H7 (cell line): ENCODE data around the gene RRP1B. TPM values are rescaled to one million over a fixed set of nuclear protein-coding genes. Genes with fewer than 3 reads are reported as not detected.
"Not testable (repeated sequence)": the region's sequence is repeated elsewhere in the genome, so short reads cannot be mapped to it uniquely, and the experiment has no call there.

Experiments used
- DNase-seq: peaks from one replicate; pipeline ENCODE4 v3.0.0; 2012
- H3K27me3 ChIP-seq: 2 replicates; pipeline ENCODE4 v1.6.0; 2011; ENCODE audit warnings: mild to moderate bottlenecking, low read length; ENCODE audit not compliant: control insufficient read depth, insufficient read depth
- H3K36me3 ChIP-seq: replicated peaks from 2 replicates; pipeline ENCODE4 v1.5.1; 2011; ENCODE audit warnings: low read length; ENCODE audit not compliant: control insufficient read depth, insufficient read depth
- H3K4me3 ChIP-seq: 2 replicates; pipeline ENCODE4 v1.5.1; 2011; ENCODE audit warnings: low read depth, mild to moderate bottlenecking, control low read depth, low read length, moderate library complexity; ENCODE audit not compliant: insufficient read depth
- total RNA-seq: library from RNA; depleted of rRNA; stranded (reverse); fragments of >200 nt; shearing (Covaris generic); gene quantifications from 2 replicates; pipeline ENCODE4 v1.2.3, GENCODE V29; 2014

RRP1B gene
- total RNA-seq, 1 experiment from 2014 or later, result 63.9 TPM

DNA sequence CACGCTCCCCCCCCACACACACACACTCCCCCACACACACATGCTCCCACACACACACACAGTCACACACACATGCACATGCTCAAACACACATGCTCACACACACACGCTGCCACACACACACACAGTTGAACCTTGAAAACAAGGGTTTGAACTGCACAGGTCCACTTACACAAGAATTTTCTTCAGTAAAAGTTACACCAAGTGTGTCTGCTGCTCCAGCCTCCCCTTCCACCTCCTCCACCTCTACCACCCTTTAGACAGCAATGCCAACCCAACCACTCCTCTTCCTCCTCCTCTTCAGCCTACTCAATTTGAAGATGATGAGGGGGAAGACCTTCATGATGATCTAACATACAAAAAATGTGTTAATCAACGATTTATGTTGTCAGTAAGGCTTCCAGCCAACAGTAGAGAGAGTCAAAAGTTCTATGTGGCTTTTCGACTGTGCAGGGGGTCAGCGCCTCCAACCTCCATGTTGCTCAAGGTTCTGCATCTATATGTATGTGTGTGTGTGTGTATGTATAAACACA lies 26.9 kb upstream of the RRP1B start:
- DNase-seq, result no peak
- no peaks in the 10 kb centered on the region for H3K36me3 ChIP-seq
- H3K4me3 ChIP-seq, result no peak overlapping the region
- no peaks in the 10 kb centered on the region for H3K27me3 ChIP-seq

DNA sequence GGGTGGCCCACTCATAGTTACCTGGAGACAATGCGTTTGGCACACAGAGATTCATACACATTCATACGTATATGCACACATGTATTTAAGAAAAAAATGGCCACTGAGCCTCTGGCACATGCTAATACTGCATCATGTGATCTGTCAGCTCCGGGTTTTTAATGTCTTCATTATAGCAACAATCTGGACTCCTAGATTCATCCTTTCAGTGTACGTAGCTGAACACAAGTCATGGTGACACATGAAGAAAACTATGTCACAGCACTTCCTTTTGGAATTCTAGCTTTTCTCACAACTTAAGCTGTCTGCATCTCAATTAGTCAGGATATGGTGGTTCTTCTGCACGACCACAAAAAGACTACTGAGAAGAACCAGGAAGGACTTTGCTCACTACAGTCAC lies 24.7 kb upstream of the RRP1B start:
- H3K27me3 ChIP-seq, result no peaks in the 10 kb centered on the region
- no peaks in the 10 kb centered on the region for H3K36me3 ChIP-seq
- H3K4me3 ChIP-seq, result no peak overlapping the region
- DNase-seq, result no peak

DNA sequence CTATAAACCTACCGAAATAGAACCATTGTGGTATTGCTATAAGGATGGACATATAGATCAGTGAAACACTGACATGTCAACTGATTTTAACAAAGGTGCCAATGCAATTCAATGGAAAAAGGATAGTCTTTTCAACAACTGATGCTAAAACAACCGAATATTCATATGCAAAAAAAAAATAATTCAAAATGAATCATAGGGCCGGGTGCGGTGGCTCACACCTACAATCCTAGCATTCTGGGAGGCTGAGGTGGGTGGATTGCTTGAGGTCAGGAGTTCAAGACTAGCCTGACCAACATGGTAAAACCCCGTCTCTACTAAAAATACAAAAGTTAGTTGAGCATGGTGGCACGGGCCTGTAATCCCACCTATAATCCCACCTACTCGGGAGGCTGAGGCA lies 23.9 kb upstream of the RRP1B start:
- no peak overlapping the region for H3K4me3 ChIP-seq
- no peak for DNase-seq
- H3K27me3 ChIP-seq, result no peaks in the 10 kb centered on the region
- H3K36me3 ChIP-seq, result no peaks in the 10 kb centered on the region

DNA sequence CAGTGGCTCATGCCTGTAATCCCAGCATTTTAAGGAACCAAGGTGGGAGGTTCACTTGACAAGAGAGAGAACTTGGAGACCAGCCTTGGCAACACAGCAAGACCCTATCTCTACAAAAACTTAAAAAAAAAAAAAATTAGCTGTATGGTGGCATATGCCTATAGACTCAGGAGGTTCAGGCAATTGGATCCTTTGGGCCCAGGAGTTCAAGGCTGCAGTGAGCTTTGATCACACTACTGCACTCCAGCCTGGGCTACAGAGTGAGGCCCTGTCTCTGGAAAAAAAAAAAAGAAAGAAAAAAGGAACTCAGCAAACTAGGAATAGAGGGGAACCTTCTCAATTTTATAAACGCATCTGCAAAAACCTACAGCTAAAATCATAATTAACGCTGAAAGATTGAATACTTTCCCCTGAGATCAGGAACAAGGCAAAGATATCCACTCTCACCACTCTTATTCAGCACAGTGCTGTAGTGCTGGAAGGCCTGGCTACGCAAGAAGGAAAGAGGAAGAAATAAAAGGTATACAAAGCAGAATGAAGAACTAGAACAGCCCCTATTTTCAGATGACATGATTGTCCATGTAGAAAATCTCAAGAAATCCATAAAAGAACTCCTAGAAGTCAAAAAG lies 21.7 kb upstream of the RRP1B start:
- DNase-seq, result no peak
- H3K4me3 ChIP-seq, result no peak overlapping the region
- H3K36me3 ChIP-seq, result no peaks in the 10 kb centered on the region
- H3K27me3 ChIP-seq, result no peaks in the 10 kb centered on the region

DNA sequence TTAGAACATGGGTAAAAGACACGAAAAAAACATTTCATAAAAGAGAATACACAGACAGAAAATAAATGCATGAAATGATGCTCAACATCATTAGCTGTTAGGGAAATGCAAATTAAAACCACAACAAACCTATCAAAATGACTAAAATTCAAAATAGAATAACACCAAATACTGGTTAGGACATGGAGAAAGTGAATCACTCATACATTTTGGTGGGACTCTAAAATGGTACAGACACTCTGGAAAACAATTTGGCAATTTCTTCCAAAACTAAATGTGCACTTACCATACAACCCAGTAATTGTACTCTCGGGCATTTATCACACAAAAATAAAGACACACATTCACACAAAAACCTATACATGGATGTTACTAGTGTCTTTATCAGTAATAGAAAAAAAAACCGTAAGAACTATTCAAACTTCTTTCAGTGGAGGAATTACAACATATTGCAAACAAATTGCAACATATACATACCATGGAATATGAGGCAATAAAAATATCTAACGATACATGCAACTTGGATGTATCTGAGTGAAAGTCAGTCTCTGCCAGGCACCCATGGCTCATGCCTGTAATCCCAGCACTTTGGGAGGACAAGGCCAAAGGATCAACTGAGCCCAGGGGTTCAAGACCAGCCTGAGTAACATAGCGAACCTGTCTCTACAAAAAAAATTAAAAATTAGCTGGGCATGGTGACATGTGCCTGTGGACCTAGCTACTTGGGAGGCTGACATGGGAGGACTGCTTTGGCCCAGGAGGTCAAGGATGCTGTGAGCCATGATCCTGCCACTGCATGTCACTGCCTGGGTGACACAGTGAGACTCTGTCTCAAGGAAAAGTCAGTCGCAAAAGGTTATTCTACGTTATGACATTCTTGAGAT lies 19.6 kb upstream of the RRP1B start:
- no peaks in the 10 kb centered on the region for H3K36me3 ChIP-seq
- no peak for DNase-seq
- H3K4me3 ChIP-seq, result no peak overlapping the region
- H3K27me3 ChIP-seq, result no peaks in the 10 kb centered on the region

DNA sequence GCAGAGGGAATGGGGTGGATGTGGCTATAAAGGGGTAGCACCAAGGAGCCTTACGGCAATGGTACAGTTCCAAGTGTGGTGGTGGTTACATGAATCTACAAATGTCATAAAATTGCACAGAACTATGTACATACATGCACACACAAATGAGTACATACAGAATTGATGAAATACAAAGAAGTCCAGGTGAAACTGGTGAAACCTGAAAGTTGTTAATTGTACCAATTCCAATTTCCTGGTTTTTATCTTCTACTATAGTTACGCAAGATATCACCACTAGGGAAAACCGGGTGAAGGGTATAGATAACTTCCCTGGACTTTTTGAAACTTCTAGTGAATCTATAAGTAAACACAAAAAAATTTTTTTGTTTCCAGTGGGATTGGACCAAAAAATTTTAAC lies 19.0 kb upstream of the RRP1B start:
- DNase-seq, result no peak
- no peaks in the 10 kb centered on the region for H3K27me3 ChIP-seq
- H3K36me3 ChIP-seq, result no peaks in the 10 kb centered on the region
- no peak overlapping the region for H3K4me3 ChIP-seq

DNA sequence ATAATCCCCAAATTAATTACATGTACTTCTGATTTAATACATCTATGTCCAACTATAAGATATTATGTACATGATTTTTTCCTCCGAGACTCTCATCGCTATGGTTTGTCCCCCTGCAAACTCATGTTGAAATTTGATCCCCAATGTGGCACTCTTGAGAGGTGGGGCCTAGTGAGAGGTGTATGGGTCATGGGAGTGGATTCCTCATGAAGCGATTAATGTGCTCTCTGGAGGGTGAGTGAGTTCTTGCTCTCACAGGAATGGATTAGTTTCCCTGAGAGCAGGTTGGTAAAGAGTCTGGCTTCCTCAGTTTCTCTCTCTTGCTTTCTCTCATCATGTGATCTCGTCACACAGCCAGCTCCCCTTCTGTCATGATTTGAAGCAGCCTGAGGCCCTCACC lies 16.2 kb upstream of the RRP1B start:
- Histone ChIP-seq H3K4me3 (no peak overlapping the region), H3K27me3 (no peaks in the 10 kb centered on the region), H3K36me3 (no peaks in the 10 kb centered on the region)
- no peak for DNase-seq

DNA sequence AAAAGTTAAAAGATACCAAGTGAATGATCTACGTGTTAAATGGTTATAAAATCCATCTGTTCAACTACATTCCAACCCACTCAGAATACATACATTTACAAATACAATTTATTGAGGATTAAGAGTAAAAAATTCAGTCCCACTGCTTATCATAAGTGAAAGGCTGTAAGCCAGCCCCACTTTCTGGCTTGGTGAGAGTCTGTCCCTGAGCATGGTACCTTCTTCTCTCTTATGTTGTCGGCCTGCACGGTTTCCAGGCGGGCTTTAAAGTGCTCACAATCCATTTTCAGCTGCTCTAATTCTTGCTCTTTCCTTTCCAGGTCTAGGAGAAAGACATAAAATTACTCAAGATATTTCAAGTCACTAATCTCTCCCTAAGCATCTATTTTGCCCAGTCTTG lies 15.3 kb upstream of the RRP1B start:
- H3K27me3 ChIP-seq, result no peaks in the 10 kb centered on the region
- DNase-seq, result no peak
- no peak overlapping the region for H3K4me3 ChIP-seq
- no peaks in the 10 kb centered on the region for H3K36me3 ChIP-seq

DNA sequence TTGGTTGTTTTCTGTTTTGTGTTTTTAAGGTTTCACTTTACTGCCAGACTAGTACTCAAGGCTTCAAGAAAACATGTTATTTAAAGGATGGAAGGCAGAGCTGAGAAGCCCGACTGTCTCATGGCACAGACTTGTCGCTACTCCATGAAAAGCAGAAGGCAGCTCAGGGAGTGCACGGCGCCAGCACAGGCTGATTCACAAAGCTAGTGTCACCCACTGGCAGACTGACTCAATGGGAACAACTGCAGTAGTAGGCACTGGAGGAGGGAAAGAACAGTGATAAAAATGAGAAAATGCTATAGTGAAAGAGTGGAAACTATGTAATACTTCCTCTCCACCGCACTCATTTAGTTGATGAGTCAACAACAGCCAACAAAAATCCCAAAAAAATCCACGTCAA lies 14.8 kb upstream of the RRP1B start:
- Histone ChIP-seq H3K36me3 (no peaks in the 10 kb centered on the region), H3K27me3 (no peaks in the 10 kb centered on the region), H3K4me3 (no peak overlapping the region)
- no peak for DNase-seq

DNA sequence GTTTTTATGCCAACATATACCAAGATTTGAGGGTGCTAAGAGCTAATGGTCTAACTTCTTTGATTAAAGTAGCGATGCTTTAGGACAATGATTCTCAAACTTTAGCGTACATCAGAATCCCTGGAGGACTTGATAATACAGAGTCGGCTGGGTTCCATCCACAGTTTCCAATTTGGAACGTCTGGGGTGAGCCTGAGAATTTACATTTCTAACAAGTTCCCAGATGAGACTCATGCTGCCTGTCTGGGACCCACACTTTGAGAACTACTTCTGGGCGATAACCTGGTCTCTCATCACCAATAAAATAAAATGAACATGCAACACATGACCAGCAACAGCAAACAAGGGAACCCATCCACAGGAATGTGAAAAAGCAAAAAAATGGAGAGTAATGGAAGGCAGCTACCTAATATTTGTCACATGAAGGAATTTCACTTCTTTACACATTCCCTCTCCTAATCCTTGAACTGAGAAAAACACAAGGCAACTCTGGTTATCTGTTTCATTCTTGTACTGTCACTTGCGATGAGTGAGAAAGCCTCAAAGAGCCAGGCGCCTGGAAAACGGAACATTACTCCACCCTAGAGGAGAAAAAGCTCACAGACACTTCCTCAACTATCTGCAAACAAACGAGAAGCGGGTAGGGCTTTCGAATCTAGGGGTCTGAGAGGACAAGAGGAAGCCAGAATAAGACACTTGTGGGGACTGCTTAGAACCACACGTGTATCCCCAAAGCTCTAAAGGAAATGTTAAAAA lies 14.0 kb upstream of the RRP1B start:
- Histone ChIP-seq H3K4me3 (no peak overlapping the region), H3K36me3 (no peaks in the 10 kb centered on the region), H3K27me3 (no peaks in the 10 kb centered on the region)
- DNase-seq, result peak; percentile 67

DNA sequence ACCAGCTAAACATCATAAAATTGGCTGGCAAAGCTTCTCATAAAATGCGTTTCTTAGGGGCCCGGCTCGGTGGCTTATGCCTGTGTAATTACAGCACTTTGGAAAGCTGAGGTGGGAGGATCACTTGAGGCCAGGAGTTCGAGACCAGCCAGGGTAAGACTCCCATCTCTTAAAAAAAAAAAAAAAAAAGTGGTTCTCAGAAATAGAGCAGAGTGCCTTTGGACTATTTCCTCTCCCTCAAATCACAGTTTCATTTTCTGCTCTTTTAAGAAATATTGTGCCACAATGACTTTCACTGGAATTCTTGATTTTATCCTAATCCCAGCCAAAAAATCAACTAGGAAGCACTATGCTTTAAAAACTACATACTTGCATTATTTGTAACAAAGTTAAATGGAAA lies 13.4 kb upstream of the RRP1B start:
- Histone ChIP-seq H3K27me3 (no peaks in the 10 kb centered on the region), H3K4me3 (no peak overlapping the region), H3K36me3 (no peaks in the 10 kb centered on the region)
- DNase-seq, result no peak

DNA sequence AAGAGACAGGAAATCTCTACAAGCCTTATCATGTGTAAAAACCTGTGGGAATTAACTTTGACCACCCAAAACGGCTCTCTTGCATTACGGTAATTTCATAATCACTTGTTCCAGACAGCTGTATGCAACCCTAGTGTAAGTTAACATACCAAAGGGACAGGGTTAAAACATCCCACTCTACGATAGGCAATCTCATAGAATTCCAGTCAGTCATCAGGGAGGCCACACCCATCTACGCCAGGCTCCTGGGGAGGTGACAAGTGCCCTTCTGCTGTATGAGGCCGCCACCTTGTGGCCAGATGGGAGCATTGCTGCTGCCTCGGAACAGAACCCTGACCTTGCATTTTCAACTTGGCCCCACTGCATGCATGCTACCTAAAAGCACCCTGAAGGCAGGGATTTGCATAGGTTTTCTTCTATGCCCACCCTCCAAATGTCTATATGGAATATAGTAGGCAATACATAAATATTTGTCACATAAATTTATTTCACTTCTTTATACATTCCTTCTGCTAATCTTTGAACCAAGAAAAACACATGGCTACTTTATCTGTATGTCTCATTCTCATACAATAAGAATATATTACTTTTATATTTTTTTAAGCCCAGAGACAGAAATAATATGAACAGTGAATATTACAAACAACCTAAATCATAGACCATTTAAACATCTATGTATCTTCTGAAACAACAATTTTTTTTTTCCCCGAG lies 12.7 kb upstream of the RRP1B start:
- Histone ChIP-seq H3K36me3 (no peaks in the 10 kb centered on the region), H3K4me3 (no peak overlapping the region), H3K27me3 (no peaks in the 10 kb centered on the region)
- DNase-seq, result peak; percentile 90

DNA sequence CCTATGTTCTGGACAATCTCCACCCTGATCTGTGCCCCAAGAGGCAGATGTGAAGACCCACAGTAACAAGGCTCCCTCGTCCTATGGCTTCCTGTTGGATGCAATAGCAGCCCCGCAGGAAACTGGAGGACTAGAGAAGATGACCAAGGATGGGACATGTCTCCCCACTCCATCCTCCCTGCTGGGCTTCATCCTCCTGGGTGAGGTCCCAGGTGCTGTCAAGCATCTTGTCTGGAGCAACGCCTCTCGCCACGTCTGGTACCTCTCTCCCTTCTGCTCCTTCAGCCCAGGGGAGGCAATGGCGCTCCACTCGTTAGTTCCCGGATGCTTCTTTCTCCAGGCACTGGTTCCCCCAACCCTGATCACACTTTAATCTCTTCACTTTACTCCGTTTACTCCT lies 11.2 kb upstream of the RRP1B start:
- no peak overlapping the region for H3K4me3 ChIP-seq
- no peaks in the 10 kb centered on the region for H3K27me3 ChIP-seq
- no peaks in the 10 kb centered on the region for H3K36me3 ChIP-seq
- DNase-seq, result no peak

DNA sequence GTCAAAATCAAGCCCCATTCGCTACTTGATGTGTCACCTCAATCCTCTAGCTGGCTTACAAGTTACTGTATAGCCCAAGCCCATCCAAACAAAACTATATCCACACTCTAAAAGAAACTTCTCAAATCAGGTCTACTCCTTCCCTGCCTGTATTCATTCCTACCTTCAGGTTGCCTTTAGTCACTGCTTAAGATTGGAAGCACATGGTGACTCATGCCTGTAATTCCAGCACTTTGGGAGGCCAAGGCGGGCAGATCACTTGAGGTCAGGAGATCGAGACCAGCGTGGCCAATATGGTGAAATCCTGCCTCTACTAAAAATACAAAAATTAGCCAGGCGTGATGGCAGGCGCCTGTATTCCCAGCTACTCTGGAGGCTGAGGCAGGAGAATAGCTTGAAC lies 7.4 kb upstream of the RRP1B start:
- not testable (repeated sequence) for H3K4me3 ChIP-seq

More for the DNA sequence above, 7.4 kb upstream of the RRP1B start:
- not testable (repeated sequence) for H3K36me3 ChIP-seq, DNase-seq, H3K27me3 ChIP-seq
